GM19025 (cell line): ENCODE results near the gene C14orf93.
"Not testable (repeated sequence)": the region's sequence is repeated elsewhere in the genome, so short reads cannot be mapped to it uniquely, and the experiment has no call there.

Experiments
- ATAC-seq: cut with Tn5 transposase; IDR thresholded peaks from one replicate; pipeline ENCODE4 v1.9.1; 2021; ENCODE audit warnings: mild to moderate bottlenecking, low read depth, moderate library complexity; ENCODE audit not compliant: unreplicated experiment

C14orf93 gene

GRCh38 chr14:23023022-23023794 is 13.3 kb upstream of the C14orf93 start:
- ATAC-seq, result no peak

DNA sequence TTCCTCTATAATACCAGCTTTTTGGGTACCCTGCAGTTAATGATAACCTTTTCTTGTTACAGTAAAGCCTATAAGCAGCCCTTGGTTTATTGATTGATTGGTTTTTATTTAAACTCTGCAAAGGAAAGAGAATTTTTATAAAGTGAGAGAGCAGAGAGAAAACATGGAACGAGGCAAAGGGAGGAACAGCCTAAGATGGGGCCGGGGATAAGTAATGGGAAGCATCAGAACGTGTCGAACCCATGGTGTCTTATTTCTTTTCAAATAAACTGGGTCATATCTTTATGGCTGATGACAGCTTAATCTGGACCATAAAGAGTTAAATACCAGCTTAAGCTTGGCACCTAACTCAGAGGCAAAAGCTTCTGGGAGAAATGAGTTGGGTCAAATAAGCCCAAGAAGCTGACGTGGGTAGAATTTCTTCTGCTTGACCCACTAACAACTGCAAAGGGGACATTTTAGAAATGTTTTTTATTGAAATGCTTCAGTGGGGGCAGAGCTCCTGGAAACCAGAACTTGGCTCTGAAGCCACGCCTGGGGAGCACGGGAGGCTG is 12.0 kb upstream of the C14orf93 start:
- no peak for ATAC-seq

DNA sequence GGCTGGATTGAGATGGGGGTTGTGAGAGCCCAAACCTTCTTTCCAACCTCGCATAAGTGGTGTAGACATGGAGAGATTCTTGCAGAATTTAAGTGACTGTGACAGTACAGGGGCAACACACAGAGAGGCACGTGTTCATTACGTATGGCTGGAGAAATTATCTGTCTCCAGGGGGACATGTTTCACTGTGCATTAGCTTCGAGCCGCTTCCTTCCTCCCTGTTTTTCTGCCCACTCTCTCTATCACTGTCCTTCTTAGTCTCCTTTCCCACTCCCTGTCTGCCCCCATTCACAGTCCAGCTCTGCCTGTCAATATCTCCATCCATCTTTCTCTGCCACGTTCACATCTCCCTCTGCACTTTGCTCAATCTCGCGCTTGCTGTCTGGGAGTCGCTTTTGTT is 11.5 kb upstream of the C14orf93 start:
- ATAC-seq, result no peak

- ATAC-seq, result no peak
Observed at GRCh38 chr14:23020143-23021128, 10.5 kb upstream of the C14orf93 start.

DNA sequence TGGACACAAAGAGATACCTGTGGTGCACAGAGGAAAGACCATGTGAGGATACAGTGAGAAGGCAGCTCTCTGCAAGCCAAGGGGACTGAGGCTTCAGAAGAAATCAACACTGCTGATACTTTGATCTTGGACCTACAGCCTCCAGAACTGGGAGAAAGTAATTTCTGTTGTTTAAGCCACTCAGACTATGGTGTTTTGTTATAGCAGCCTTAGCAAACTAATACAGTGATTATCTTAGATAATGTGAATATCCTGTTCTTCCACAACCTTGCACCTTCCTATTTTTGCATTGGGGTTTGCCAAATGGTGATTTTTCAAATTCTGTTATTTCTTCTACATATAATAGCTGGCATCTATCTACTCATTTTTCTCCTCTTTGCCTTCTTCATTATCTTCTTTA is 8.2 kb upstream of the C14orf93 start:
- no peak for ATAC-seq

- no peak for ATAC-seq
Observed at GRCh38 chr14:23017091-23017490, 7.1 kb upstream of the C14orf93 start.

- no peak for ATAC-seq
Observed at GRCh38 chr14:23015618-23016017, 5.7 kb upstream of the C14orf93 start.

- not testable (repeated sequence) for ATAC-seq
Observed at GRCh38 chr14:23013749-23014054, 3.8 kb upstream of the C14orf93 start.

DNA sequence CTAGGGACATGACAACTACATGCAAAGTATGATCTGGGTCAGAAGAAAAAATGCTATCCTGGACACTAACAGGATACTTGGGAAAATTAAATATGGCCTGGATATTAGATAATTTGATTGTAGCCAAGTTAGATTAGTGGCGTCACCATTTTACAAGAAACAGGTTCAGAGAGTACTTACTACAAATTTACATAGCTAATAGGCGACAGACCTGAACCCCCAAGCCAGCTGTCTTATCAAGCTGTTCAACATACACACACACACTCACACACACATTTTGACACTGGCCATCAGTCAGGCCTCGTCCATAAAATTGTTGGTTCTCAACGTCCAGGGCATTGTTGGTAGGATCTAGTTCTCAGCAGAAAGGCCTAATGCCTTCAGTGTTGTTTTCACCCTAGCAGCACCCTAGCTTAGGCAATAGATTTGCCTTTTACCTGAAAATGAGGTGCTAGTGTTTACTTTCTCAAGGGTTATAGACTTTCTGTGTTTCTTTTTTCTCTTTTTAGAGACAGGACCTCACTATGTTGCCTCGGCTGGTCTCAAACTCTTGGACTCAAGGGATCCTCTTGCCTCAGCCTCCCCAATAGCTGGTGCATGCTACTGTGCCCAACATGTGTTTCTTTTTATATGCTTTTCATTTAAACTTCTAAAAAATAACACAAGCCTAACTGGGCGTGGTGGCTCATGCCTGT is 3.3 kb upstream of the C14orf93 start:
- no peak for ATAC-seq

DNA sequence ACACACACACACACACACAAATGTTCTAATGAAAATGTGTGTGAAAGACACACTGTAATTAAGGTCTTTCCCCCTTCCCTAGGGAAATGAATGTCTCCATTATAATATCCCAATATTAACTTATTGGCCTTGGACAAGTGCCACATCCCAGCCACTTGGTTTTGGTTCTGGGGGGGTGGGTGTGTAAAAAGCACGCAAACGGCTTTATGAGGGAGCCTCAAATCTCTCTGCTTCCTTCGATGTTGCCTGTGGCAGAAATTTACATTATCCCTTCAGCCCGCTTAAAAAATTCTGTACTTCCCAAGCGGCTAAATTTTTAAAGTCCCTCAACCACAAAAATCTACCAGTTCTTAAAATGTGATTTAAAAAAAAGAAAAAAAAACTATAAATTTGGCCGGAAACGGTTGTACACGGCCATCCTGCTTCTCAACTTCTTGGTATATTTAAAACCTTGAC is 432 bp downstream of the C14orf93 start:
- no peak for ATAC-seq

DNA sequence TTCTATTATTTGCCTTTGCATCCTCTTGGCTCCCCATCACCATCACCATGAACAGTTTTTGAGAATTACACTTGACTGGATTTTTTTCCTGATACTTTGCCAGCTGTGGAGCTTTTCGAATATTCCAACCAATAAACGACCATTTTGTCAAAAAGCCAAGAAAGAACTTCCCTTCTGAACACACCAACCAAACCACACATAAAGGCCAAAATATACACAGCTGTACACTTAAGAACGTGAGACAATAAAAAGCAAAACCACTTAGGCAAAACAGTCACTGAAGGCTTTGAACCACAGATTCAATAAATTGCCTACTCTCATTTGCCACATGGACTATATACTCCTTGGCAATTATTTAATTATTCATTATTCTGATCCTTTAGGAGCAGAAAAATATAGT is 1.1 kb downstream of the C14orf93 start:
- ATAC-seq, result no peak

GRCh38 chr14:23006544-23007419 is 3.2 kb downstream of the C14orf93 start:
- ATAC-seq, result peak; percentile 93

GRCh38 chr14:23006188-23006534 is 3.8 kb downstream of the C14orf93 start:
- no peak for ATAC-seq

DNA sequence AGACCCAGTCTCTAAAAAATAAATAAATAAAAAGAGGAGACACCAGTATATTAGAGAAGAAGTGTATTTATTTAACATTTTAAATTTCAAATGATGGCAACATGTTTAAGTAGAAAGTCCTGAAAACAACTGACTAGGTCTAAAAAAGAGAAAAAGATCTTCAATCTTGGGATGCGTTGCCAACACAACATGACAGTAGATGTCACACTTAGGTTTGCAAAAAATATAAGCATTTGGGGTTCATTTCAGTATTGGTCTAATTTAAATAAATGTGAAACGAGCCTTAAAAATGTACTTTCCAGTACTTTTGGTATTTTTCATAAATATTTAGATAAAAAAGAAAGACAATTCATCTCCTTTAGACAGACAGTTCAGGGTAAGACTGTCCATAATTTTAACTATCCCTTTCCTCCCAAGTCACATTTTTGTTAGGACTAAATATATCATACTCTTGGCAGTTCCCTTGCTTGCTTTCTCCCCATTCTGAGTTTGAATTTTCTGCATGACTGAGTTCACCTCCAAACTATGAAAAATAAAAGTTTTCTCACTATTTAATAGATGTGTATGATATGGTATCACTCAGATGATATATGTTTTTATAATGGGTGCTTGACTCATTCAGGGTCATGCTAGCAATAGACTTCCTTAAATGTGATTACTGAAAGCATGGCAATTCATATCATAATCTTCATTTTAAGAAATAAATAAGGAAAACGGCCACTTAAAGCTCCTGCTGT is 4.3 kb downstream of the C14orf93 start:
- no peak for ATAC-seq

- ATAC-seq, result not testable (repeated sequence)
Observed at GRCh38 chr14:23004274-23004673, 5.7 kb downstream of the C14orf93 start.

GRCh38 chr14:23002592-23002991 is 7.4 kb downstream of the C14orf93 start:
- no peak for ATAC-seq

- no peak for ATAC-seq
Observed at GRCh38 chr14:23000860-23001259, 9.1 kb downstream of the C14orf93 start.

DNA sequence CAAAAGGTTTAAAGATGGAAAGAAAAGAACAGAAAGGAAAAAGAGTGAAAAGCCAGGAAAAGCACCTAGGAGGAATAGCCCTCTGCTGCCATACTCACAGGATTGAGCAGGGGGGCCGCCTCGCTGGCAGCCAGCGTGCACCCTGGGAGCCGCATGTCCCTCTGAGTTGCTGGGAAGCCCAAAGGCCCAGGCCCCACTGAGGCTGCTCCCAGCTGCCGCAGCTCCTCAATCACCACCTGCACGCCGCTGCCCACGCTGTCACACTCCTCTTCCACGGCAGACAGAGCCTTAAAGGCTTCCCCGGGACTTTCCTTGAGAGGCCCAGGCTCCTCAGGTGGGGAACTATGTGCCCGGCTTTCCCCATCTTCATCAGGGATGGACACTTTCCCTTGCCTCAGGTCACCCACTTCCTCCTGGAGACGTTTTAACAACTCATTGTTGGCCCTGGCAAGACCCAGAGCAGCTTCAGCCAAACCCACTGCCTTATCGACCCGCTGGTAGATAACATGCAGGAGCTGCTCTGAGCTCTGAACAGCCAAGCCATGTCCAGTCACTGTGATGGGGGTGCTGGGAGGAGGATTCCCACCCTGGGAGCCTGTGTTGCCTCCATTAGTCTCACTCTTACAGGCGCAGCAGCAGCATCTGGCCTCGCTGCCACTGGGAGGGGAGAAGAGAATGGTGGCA is 11.5 kb downstream of the C14orf93 start:
- ATAC-seq, result no peak
